ENCODE results near the gene MYO3B.
"Not testable (repeated sequence)": the region's sequence is repeated elsewhere in the genome, so short reads cannot be mapped to it uniquely, and the experiment has no call there.

MYO3B gene

DNA sequence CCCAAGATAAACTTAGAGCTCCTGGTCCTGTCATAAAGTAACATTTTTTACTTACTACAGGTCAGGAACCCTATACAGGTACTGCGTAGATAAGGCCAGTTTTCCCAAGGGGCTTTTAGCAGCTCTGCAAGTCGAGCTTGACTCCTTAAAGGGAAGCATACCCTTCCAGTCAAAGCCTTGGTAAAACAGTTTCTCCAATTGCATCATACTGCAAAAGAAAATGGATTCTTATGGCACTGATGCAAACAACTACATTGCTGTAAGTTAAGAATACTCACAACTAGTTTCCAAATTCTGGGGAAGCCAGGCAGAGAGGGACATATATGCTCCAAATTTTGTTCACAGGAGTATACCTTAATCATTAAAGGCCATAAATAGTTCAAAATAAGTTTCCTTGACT lies 31.0 kb downstream of the MYO3B start:
- no peak for DNase-seq (ENCODE audit: low spot score)

DNA sequence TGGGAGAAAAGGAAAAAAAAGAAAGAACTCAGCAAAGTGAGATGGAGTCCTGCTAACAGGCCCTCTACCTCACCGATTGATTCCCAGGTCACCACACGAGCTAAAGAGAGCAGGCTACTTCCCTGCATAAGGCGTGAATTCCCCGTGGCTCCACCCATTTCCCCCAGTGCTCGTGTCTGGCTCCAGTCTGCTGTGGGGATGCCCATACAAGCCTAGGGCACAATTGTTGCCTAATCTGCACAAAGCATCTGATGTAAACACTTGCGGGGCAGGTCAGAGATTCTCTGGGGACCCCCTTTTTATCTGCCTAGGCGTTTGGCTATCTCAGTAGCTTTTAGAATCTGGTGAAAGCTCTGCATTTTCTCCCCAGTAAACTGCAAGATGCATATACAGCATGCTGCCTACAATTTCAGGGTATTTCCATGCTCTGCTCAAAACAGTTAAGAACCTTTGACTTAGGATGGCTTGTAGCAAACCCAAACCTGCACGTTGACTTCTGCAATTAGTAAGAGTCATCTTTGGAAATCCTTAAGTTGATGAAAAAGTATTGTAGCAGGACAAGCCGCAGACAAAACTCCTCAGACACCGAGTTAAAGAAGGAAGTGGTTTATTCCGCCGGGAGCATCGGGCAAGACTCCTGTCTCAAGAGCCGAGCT lies 34.8 kb downstream of the MYO3B start:
- no peak for DNase-seq (ENCODE audit: low spot score)

DNA sequence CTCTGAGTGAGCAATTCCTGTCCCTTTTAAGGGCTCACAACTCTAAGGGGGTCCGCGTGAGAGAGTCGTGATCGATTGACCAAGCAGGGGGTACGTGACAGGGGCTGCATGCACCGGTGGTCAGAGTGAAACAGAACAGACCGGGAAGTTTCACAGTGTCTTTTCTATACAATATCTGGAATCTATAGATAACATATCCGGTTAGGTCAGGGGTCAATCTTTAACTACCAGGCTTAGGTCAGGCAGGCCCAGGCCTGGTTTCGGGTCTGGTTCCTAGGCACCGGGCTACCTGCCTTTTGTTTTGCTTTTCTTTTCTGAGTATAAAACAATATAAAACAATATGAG lies 35.3 kb downstream of the MYO3B start:
- DNase-seq (ENCODE audit: low spot score): not testable (repeated sequence)

DNA sequence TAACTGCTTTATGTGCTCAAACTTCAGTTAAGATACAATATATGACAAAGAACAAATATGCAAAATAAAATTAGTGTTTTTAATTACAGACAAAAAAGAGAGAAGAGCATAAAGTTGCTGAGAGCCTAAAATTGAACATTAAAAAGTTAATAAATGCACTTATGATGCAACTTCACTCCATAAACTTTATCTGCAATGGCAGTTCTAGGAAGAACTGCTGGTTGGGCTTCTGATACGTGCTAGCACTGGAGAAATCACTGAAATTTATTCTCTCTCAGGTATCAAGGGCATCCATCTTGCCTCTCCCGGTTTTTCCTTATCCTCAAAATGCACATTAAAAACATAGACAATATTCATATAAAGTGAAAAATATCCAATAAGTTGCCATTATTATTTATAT lies 35.7 kb downstream of the MYO3B start:
- no peak for DNase-seq (ENCODE audit: low spot score)

DNA sequence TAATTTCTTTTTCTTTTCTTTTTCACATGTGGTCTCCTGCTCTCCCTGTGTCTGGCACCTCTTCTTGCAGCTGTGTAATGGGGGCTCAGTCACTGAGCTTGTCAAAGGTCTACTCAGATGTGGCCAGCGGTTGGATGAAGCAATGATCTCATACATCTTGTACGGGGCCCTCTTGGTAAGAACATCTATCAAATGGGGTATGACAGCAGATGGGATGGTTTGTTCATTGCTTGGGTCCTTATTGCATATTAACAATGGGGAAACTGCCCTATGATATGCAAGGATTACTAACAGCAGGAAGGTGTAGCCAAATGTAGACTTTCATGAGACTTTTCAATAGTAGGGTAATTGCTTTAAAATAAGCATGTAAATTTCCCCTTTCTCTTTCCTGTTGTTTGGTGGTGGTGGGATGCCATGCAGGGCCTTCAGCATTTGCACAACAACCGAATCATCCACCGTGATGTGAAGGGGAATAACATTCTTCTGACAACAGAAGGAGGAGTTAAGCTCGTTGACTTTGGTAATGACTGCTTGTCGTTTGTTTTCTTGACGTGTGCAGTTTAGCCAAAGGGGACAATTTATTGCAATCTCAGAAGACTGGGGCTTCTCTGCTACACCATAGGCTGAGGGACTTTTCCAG lies 36.5 kb downstream of the MYO3B start:
- DNase-seq (ENCODE audit: low spot score): peak; percentile 39

DNA sequence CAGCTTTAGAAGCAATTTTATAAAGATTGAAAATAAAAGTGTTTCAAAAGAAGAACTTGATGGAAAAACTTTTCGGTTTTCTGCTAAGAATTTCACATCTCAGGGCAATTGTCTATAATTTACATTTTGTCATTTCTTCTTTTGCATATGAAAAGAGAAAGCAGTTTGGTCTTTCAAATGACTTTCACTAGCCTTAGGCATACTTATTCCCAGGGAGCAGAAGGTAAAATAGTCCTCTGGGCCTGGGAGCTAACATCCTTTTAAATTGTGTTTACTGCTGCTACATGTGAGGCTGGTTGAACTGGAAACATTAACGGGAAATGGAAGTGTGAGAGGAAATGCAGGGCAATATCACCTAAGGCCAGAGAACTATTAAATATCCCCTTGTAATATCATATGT lies 37.1 kb downstream of the MYO3B start:
- no peak for DNase-seq (ENCODE audit: low spot score)

DNA sequence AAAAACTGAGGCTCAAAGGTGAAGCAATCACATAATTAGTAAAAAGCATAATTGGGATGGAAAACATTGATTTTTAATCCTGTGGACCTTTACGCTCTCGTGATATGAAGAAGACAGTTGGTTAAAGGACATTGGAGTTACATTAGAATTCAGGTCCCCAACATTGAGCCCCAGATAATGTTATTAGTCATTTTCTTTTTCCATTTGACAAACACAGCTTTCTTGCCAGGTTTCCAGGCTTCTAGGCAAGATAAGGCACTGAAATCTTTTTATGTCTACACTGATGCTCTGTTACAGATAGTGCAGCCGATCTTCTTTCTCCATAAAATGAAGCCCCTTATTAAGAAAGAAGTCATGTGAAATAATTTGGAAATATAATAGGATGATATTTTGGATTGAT lies 38.5 kb downstream of the MYO3B start:
- DNase-seq (ENCODE audit: low spot score): no peak

DNA sequence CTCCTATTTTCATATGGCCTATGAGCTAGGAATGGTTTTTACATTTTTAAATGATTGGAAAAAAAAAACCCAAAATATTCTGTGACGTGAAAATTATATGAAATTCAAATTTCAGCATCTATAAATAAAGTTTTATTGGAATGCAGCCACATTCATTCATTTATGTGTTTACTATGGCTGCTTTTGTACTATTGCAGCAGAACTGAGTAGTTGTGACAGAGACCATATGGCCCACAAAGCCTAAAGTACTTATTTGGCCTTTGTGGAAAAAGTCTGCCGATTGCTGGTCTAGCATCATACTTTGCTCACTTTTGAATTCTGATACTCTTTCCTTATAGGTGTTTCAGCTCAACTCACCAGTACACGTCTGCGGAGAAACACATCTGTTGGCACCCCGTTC lies 39.0 kb downstream of the MYO3B start:
- DNase-seq (ENCODE audit: low spot score): no peak

DNA sequence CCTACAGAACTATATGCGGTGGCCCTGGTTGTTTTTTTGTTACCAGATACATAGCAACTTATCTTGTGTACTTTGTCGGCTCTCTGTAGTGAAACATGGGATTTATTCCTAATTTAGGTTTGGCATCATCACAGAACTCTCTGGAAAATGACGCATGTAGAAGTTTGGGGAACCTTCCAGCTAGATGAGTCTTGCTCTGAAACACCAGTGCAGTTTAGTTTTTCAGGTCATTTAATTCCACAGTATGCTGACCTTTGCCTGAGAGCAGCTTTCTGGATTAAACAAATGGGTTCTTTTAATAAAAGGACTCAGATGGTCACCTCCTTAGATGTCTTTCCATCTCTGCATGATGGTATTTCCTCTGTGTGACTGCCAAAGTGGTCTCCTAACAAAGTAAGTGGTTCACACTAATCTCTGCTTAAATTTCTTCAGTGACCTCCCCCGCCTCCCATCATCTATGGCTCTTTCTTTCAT lies 39.9 kb downstream of the MYO3B start:
- peak; percentile 58 for DNase-seq (ENCODE audit: low spot score)

DNA sequence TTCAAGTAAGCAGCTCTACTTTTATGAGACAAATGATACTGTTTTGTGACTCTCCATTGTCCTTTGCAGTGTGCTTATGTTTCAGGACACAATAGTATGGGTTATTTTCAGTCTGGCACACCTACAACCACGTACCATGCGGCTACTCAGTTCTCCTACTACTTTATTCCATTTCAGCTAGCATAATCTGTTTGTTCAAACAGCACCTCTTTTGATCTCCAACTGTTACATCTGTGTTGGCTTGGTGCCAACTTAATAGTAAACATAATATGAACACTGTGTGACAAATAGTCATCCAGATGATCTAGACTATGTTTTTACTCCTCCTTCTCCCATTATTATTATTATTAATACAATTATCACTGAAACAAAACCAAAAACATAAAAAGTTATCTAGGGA lies 40.5 kb downstream of the MYO3B start:
- peak; percentile 24 for DNase-seq (ENCODE audit: low spot score)

DNA sequence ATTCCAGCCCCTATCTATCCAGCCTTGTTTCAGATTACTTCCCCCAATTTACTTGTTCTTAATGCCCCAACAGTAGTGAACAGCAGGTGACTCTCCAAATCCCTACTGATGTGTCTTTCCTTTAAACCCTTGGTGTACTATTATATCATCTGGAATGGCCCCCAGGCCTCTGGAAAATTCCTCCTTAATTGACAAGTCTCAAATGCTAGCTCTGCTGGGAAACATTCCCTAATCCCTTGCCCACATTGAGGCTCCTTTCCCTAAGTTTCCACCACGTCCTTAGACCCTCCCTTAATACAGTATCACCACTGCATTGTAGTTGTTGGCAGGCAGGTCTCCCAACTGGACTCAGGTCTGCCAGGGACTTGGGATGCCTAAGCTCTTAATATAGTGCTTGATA lies 41.0 kb downstream of the MYO3B start:
- DNase-seq (ENCODE audit: low spot score): peak; percentile 80

DNA sequence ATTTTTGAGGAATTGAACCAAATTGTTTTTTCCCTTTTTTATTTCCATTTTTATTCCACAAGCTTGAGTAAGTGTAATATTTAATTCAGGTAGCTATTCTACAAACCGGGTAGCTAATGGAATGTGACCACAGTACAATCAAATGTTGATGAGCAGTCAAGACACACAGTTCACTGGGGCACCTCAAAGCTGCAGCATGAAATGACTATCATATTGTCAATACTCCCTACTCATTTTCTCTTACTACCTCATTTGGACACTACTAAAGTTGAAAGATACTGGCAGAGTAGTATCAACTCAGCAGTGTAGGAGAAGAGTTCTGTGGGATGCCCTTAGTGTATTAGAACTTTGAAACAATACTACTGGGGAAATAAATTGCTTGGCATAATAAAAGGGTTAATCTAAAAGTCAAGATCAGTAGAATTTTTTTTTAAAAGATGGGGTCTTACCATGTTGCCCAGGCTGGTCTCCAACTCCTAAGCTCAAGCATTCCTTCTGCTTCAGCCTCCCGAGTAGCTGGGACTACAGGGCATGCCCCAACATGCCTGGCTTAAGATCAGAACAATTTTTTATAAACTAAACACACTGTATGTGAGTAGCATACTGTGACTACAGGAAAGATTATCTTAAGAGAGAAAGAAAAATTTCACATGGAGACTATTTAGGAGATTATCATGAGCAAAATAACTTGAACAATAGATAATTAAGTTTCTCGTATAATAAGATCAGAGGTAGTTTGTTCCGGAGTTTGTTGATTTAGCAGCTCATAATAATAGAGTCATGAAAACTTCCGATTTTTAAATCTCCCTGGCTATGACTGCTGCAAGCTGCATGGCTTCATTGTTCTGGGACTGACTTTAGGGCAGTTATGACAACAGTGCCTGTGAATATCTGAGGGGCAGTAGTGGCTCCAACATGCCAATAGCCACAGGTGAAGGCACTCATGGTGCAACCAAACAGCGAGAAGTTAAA lies 43.7 kb downstream of the MYO3B start:
- DNase-seq (ENCODE audit: low spot score): peak; percentile 23

DNA sequence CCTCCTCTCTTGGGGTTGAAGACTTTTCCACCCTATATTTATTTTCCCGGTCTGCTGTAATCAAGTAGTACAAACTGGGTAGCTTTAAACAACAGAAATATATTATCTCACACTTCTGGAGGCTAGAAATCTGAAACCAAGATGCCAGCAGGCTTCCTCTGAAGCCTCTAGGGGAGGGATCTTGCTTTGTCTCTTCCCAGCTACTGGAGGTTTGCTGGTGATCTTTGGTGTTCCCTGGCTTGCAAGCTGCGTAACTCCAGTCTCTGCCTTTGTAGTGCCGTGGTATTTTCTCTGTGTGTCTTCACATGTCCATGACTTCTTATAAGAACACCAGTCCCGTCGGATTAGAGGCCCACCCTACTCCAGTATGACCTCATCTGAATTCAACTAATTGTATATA lies 44.4 kb downstream of the MYO3B start:
- peak; percentile 72 for DNase-seq (ENCODE audit: low spot score)

DNA sequence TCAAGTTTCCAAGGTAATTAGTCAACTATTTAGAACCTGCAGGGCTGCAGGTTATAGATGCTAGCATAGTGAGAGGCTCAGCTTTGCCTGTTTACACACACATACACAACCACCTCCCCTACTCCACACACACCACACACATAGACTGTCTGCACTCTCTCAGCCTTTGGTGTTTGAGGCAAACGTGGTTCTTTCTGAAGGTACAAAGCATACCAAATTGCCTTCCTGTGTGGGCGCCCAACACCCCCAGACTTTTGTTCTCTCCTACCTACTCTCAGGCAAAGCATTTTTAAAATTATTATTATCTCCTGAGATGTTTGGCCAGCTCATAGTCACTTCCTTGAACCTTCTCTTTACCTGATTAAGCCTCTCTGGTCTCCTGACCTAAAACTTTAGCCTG lies 44.9 kb downstream of the MYO3B start:
- DNase-seq (ENCODE audit: low spot score): peak; percentile 39

DNA sequence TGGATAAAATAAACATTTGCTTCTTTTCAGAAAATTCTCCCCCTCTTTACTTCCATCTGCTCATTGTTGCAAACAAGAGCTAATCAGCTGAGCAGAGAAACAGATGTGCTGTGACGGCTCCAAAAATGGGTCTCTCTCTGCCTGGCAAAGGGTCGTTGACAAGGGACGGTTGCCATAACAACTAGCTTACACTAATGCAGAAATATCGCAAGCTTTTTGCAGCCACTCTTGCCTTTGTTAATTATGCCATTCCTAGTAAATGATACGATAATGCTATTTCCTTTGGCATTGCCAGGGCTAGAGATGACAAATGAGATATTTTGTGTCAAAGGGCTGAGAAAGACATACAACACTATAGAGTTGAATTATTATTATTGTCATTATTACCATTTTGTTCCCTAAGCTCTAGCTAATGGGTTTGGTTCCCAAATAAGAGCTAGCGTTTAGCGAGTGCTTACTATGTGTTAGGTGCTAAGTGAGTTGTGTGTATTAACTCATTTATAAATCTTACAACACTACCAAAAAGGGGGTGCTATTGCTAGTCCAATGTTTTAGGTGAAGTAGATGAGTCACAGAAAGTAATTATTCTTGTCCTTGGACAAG lies 46.8 kb downstream of the MYO3B start:
- DNase-seq (ENCODE audit: low spot score): no peak

DNA sequence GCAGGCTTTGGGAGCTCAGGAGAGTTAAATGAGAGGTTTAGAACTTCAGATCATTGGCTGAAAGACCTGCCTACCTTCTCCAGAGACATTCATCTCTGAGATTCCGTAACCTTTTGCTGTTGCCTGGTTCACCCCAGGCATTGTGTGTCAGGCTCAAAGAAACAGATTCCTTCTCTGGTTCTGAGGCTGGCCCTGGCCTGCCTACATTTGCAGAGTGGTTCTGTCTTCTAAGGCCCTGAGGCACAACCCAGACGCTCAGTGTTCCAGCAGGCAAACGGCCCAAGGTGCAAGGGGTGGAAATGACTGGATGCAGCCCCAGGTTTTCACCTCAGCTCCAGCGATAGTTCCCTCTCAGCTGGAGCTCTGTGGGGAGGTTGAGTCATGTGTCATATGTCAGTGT lies 48.3 kb downstream of the MYO3B start:
- DNase-seq (ENCODE audit: low spot score): peak; percentile 37

DNA sequence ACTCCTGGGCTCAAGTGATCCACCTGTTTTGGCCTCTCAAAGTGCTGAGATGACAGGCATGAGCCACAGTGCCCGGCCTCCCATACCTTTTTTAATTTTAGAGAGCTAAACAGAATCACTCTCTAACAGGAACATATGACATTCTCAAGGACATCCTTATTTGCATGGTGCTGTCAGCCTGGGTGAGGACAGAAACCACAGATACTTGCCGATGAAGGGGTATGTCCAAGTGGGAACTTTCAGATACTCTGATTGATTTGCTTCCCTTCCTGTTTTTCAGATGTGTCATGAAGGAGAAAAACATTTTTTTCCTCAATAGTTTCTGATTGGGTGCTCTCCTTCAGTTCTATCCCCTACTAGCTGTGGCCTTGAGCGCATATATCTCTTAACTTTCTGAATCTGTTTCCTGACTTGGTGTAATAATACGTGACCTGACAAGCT lies 49.6 kb downstream of the MYO3B start:
- DNase-seq (ENCODE audit: low spot score): no peak

DNA sequence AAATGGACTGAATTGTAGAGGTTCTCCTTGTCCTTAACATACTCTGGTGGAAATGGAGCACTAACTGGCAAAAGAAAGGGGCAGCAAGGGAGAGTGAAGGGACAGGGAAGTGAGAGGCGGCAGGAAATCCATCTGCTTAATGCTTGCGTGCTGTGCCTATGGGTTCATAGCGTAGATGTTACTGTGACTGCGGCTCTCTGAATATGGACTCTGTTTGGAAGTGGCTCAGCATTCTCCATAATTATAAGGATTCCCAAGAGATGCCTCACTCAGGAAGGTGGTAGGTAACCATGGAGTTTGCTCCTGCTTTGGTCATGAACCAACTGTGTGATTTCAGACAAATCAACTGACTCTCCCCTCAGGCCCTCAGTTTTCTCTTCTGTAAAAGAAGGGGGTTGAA lies 50.0 kb downstream of the MYO3B start:
- peak; percentile 25 for DNase-seq (ENCODE audit: low spot score)

DNA sequence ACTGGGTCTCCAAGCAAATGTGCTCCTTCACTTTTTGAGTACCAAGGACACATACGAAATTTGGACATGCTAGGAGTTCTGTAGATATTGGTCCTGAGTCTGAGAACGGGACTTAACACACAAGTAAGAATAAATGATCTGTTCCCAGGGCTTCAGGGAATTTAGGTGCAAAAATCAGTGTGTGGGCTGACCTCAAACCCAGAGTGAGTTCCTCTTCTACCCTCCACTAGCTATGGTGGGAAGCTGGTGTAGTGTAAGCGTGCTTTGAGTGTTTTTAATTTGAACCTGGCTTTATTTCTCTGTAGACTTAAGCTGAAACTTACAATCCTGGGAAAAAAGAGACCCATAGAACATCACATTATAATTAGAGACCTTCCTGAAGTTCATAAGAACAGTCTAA lies 50.5 kb downstream of the MYO3B start:
- no peak for DNase-seq (ENCODE audit: low spot score)

DNA sequence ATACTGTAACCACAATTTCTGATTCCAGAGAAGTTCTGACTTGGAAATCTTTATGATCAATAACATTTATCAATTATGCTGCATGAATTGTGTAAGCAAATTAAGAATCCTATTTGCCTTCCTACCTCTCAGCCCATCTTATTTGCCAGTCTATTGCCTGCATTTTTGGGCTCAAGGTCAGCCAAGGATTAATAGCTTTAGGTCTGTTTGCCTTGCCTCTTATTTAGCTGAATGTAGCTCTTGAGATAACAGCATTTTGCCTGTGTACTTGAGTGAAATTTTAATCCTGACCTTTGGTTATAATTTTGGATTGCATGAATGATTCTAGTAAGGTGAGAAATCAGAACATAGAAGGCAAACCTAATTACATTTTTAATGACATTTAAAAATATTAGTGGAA lies 51.2 kb downstream of the MYO3B start:
- no peak for DNase-seq (ENCODE audit: low spot score)

DNA sequence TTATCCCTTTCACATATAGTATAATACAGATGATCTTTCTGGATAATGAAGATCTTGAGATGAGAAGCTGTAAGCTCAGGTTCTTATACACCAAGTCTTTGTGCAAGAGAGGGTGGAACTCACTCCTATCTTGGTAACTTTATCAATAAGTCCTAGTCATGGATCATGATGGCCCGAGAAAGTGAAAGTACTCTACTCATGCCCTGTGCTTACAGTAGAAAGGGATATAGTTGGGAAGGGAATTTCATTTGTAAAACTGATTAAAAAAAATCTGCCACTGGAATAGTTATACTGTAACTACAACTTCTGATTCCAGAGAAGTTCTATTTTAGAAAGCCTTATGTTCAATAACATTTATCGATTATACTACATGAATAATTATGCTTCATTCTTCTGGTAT lies 51.8 kb downstream of the MYO3B start:
- no peak for DNase-seq (ENCODE audit: low spot score)

DNA sequence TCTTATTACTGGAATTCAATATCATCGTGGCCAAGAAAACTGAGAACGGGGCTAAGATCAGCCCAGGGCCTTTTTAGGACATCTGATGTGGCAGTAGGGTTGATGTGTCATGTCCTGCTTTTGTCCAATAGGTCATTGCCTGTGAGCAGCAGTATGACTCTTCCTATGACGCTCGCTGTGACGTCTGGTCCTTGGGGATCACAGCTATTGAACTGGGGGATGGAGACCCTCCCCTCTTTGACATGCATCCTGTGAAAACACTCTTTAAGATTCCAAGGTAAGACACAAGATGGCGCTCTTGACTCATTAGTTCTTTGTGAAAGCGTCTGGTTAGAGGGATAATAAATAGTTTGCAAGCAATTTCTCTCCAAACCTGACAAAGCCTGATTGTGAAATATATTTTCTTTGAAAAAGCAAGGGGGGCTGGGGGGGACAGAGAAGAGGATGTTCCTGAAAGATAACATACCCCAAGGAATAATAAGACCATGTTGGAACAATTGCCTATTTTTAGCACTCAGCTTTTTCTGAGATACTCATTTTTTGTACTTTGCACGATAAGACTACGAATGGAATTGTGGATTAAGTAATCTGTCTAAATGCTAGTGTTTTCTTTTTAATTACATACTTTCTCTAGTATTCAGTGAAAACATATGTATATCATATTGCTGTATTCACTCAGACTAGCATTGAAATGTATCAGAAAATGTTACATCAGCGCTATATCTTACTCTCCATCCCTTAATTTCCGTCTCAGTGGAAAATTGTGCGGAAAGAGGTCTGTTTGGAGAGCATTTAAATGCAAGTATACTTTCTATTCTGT lies 58.1 kb downstream of the MYO3B start:
- peak; percentile 75 for DNase-seq (ENCODE audit: low spot score)

All from cerebellar cortex (tissue), 1 donor.